MM.1S (cell line): ENCODE measurements around the gene SORCS2.

Experiments
- EZH2 ChIP-seq: fragments of 300-600 bp; sonication (generic); optimal IDR thresholded peaks from 2 replicates; pipeline ENCODE3; 2017; ENCODE audit warnings: low read depth, mild to moderate bottlenecking, antibody characterized with exemption, low read length, mixed read lengths
- TF ChIP-seq, protein P1 (sequence below): fragments of 300-600 bp; sonication (generic); IDR thresholded peaks from 2 replicates; pipeline ENCODE4 v1.5.1; 2016; ENCODE audit warnings: antibody characterized with exemption, low read length, mixed read lengths

DNA sequence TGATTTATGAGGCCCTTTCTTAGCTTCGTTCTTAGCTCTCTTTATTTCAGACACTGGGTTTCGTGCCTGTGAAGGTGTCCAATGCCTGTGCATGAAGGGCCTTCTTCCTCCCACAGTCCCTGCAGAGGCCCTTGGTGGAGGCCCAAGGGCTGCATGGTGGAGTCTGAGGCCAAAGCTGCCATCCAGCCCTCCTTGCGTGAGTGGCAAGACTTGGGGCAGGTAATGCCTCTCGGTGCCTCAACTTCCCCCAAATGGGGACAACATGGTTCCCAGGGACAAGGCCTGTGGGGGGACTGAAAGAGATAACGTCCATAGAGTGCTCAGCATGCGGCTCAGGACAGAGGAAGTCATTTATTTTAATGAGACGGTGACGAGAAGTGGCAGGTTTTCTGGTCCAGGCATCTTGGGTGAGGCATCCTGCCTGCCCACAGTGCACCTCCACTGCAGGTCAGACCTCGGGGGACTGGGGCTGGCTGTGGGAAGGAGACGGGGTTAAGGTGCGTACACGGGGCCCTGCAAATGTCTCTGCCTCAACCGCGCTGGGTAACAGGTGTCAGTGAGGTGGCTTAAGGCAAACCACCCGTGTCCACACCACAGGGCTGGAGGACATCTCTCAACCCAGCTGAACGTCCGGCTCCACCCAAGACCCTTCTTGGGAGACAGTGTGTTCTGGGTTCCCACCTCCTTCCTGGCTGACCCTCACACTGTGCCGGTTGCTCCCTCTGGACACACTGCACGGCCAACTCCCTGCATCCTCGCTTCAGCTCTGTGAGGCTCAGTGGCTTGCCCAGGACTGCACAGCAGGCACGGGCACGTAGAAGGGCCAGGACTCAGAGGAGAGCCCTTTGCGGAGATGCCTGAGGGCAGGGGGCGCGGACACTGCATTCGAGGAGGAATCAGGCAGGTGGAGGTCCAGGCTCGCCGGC lies 191.9 kb downstream of the SORCS2 start:
- no peak for TF ChIP-seq EZH2
- TF ChIP-seq, protein P1, sequence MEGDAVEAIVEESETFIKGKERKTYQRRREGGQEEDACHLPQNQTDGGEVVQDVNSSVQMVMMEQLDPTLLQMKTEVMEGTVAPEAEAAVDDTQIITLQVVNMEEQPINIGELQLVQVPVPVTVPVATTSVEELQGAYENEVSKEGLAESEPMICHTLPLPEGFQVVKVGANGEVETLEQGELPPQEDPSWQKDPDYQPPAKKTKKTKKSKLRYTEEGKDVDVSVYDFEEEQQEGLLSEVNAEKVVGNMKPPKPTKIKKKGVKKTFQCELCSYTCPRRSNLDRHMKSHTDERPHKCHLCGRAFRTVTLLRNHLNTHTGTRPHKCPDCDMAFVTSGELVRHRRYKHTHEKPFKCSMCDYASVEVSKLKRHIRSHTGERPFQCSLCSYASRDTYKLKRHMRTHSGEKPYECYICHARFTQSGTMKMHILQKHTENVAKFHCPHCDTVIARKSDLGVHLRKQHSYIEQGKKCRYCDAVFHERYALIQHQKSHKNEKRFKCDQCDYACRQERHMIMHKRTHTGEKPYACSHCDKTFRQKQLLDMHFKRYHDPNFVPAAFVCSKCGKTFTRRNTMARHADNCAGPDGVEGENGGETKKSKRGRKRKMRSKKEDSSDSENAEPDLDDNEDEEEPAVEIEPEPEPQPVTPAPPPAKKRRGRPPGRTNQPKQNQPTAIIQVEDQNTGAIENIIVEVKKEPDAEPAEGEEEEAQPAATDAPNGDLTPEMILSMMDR, result no peak
